ENCODE data around the gene MAGEA6.
"Not testable (repeated sequence)": the region's sequence is repeated elsewhere in the genome, so short reads cannot be mapped to it uniquely, and the experiment has no call there.

Gene MAGEA6, protein sequence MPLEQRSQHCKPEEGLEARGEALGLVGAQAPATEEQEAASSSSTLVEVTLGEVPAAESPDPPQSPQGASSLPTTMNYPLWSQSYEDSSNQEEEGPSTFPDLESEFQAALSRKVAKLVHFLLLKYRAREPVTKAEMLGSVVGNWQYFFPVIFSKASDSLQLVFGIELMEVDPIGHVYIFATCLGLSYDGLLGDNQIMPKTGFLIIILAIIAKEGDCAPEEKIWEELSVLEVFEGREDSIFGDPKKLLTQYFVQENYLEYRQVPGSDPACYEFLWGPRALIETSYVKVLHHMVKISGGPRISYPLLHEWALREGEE

GRCh38 chrX:152769549-152770289 lies at the start of gene MAGEA6:
Gene MAGEA6 (minus strand): TSS chrX:152769689. CDS start chrX:152767650, 2,039 bp downstream.
- not testable (repeated sequence) for DNase-seq

- DNase-seq = no peak
Observed at GRCh38 chrX:152819266-152819665, 49.8 kb upstream of the MAGEA6 start.

GRCh38 chrX:152818356-152818755 lies 48.9 kb upstream of the MAGEA6 start:
- DNase-seq = no peak

DNA sequence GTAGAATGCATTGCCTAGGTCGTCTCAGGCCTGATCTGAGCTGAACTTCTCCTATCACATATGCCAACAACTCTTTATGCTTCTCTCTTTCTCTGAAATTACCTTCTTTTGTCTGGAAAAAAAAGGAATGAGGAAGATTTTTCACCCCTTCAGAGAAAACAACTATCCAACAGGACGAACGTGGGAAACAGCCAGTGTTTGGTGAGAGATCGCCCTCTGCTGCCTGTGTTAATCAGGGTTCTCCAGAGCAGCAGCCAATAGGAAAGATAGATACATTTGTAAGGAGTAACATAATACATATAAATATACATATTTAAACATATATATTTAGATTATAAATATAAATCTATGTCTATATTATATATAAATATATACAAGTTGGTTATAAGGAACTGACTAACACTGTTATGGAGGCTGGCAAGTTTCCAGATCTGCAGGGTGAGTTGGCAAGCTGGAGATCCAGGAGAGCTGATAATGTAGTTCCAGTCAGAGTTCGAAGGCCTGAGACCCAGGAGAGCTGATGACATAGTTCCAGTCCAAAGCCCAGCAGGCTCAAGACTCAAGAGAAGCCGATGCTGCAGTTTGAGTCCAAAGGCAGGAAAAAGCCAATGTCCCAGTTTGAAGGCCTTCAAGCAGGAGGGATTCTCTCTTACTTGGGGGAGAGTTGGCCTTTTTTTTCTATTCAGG lies 47.7 kb upstream of the MAGEA6 start:
- peak; percentile 33 to 58 for DNase-seq

- no peak for DNase-seq
Observed at GRCh38 chrX:152814048-152814447, 44.6 kb upstream of the MAGEA6 start.

DNA sequence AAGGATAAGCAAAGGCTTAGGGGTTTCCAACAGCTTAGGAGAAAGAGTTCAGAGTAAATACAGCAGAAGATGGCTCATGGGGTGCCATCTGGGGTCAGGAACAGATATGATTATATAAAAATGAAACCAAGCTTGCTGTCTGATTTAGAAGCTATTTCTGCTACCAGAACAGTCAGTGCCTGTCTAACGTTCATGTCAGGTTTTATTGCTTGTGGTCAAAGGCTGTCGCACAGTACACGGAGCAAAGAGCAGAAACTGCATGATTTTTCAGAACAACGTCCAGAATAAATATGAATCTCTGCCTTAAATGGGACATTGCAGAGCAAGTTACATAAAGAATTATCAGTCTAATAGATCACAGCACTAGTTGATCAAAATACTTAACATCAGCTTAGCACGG lies 43.7 kb upstream of the MAGEA6 start:
- DNase-seq = no peak

GRCh38 chrX:152810403-152810802 lies 40.9 kb upstream of the MAGEA6 start:
- DNase-seq = no peak

- no peak for DNase-seq
Observed at GRCh38 chrX:152806035-152806434, 36.5 kb upstream of the MAGEA6 start.

DNA sequence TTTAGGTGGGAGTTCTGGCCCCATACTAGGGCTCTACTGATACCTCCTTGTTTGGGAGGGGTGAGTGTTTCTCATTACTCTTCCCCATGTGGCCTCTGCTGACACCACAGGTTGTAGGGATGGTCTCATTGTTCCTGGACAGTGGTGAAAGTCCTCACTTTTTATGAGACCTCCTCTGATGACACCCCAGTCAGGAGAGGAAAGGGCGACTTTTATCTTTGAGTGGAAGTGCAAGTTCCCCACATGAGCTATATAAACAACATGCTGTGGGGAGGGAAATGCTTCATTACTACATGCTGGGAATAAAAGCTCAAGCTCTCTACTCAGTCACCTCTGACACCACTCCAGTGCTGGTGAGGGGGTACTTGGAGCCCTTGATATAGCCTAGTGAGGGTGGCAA lies 29.5 kb upstream of the MAGEA6 start:
- no peak for DNase-seq

DNA sequence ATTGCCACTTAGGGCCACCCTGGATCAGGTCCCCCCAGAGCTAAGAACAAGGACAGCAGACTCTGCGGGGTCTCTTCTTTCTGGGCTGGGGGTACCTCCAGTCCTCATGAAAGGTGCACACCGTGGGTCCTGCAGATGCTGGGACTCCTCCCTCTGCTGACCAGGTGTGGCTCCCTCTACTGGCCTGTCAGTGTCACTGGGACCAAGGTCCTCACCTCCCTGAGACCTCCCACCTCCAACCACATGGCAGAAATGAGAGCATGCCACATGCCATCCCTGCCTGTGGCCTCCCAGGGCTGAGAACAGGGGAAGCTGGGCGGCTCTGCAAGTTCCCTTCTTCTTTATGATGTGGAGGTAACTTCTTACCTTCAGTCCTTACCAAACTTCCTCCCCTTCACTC lies 17.6 kb upstream of the MAGEA6 start:
- DNase-seq = not testable (repeated sequence)

GRCh38 chrX:152766562-152766961 lies 2.9 kb downstream of the MAGEA6 start:
- not testable (repeated sequence) for DNase-seq

- DNase-seq = not testable (repeated sequence)
Observed at GRCh38 chrX:152761582-152761981, 7.9 kb downstream of the MAGEA6 start.

DNA sequence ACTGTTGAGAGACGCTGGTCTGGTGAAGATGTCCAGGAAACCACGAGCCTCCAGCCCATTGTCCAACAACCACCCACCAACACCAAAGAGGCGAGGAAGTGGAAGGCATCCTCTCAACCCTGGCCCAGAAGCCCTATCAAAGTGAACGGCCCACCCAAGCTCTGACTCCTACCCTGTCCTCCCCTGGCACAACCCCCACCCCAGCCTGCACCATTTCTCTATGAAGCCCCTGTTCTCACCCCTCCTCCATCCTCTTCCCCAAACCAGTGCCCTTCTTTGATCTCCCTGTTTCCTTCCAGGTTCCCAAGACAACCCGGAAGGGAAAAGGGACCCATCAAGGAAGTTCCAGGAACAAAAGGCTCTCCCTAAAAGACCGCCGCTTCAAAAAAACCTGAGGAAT lies 9.9 kb downstream of the MAGEA6 start:
- not testable (repeated sequence) for DNase-seq

DNA sequence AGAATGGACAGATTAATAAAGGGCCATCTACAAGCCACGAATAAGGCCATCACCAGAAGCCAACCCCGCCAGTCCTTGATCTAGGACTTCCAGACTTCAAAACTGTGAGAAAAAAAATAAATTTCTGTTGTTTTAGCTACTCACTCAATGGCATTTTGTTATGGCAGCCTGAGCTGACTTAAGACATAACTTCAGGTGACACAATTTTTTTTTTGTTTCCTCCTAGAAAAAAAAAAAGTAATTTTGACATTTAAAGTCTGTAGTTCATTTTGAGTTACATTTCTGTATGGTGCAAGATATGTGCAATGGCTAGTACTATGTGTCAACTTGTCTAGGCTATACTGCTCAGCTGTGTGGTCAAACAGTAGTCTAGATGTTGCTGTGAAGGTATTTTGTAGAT lies 10.6 kb downstream of the MAGEA6 start, which contains the start of gene CSAG3:
TSS of gene CSAG3 (plus strand) at position 301 of the 400 bp plus-strand sequence.
- not testable (repeated sequence) for DNase-seq

DNA sequence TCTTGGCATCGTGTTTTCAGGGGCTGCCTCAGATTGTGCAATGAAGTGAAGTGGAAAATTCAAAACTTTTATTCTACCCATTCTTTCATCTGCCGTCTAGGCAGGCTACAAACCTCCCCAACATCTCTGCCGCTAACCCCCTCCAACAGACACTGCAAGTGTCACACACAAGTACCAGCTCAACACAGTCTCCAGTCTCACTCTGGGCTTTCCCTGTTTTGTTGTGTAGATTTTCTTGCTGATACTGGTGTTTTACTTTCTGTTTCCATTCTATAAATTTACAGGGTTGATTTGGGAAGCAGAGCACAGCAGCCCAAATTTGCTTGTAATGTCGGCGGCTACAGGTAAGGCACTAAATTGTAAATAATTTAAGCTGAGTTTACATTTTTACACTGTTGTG lies 14.6 kb downstream of the MAGEA6 start:
- not testable (repeated sequence) for DNase-seq

DNA sequence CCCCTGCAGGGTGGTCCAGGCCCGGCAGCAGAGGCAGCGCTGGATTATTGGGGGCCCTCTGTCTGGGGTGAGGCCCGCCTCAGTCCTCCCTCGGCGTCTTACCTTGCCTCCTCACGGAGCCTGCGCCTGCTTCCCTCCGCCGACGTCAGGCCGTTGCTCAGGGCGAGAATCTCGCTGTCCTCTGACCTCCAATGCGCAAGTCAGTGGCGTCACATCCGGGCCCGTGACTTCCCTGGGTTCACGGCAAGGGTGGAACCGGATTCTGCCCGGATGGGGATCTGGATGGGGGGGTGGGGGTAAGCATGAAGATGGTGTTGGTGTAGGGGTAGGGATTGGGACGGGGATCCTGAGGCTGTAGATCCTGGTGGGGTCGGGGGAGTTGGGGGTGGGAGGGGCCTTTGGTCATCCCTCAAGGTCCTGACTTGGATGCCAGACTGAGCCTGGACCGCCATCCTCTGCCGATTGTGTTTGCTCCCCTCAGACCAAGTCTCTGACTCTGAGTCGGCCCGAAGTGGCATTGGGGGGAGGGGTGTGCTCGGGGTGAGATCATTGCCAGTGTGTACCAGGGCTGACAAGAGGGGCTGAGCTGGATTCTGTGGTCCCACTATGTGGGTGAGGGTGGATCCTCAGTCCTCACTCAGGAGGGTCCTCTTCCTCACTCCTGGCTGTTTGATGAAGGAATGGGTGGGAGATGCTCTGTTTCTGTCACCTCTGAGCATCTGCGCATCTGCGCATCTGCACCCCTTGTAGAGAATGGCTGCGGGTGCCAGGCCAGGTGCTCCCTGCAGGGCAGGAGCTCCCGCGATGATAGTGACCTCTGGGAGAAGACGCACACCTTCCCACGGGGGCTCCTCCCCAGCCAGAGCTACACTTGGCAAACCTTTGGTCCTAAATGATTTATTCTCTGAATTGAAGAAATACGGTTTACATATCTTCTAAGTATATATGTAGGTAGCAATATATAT lies 15.5 kb downstream of the MAGEA6 start, which contains the start of gene MAGEA2:
TSS of gene MAGEA2 (minus strand) at position 157 of the 965 bp plus-strand sequence. CDS start 2,479 bp downstream, outside the sequence.
- DNase-seq = not testable (repeated sequence)

GRCh38 chrX:152738560-152738959 lies 30.9 kb downstream of the MAGEA6 start:
- DNase-seq = no peak

DNA sequence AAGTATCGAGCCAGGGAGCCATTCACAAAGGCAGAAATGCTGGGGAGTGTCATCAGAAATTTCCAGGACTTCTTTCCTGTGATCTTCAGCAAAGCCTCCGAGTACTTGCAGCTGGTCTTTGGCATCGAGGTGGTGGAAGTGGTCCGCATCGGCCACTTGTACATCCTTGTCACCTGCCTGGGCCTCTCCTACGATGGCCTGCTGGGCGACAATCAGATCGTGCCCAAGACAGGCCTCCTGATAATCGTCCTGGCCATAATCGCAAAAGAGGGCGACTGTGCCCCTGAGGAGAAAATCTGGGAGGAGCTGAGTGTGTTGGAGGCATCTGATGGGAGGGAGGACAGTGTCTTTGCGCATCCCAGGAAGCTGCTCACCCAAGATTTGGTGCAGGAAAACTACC lies 33.0 kb downstream of the MAGEA6 start:
- DNase-seq = not testable (repeated sequence)

GRCh38 chrX:152735860-152736511 lies 33.5 kb downstream of the MAGEA6 start:
- no peak for DNase-seq

DNA sequence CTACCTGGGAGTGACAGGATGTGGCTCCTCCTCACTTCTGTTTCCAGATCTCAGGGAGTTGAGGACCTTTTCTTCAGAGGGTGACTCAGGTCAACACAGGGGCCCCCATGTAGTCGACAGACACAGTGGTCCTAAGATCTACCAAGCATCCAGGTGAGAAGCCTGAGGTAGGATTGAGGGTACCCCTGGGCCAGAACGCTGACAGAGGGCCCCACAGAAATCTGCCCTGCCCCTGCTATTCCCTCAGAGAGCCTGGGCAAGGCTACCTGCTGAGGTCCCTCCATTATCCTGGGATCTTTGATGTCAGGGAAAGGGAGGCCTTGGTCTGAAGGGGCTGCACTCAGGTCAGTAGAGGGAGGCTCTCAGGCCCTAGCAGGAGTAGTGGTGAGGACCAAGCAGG lies 34.4 kb downstream of the MAGEA6 start:
- DNase-seq = no peak

- DNase-seq = not testable (repeated sequence)
Observed at GRCh38 chrX:152734143-152734858, 35.2 kb downstream of the MAGEA6 start.
